PC-9 (cell line): Measurements from ENCODE around the gene BAIAP2. TPM values are rescaled to one million over a fixed set of nuclear protein-coding genes. Genes with fewer than 3 reads are reported as not detected.

Experiments used
- BruUV-seq: library from RNA; stranded (reverse); fragments of 400-500 nt; replicated peaks from 2 replicates; lab custom pipeline; 2021; lab: Mats Ljungman, UMichigan
- CTCF ChIA-PET: fragments of 300-600 bp; sonication (Branson Sonifier 250); formaldehyde crosslinking; loops from one replicate; lab custom pipeline; 2022; ENCODE audit warnings: antibody characterized with exemption; lab: Charles Lee
- POLR2A ChIA-PET: fragments of 300-600 bp; sonication (Branson Sonifier 250); formaldehyde crosslinking; loops from one replicate; lab custom pipeline; 2022; ENCODE audit warnings: antibody characterized with exemption; ENCODE audit not compliant: unreplicated experiment; lab: Charles Lee
- DNase-seq, 2 experiments: peaks; one replicate each; pipeline versions ENCODE4 v3.0.0 to v3.0.0-alpha.2; 2015 to 2022; ENCODE audit warnings: mixed read lengths in 1 of 2
- H2AFZ ChIP-seq: fragments of 200-600 bp; sonication (generic); 2 replicates; pipeline ENCODE4 v1.8.1; 2017; ENCODE audit warnings: antibody characterized with exemption
- H3F3A ChIP-seq: fragments of 200-600 bp; sonication (generic); 2 replicates; pipeline ENCODE4 v1.8.1; 2017; ENCODE audit warnings: antibody characterized with exemption, mild to moderate bottlenecking, low read depth; ENCODE audit not compliant: insufficient read depth
- H3K27ac ChIP-seq: fragments of 200-600 bp; sonication (generic); 2 replicates; pipeline ENCODE4 v1.6.1; 2016; ENCODE audit warnings: mixed run types
- H3K27me3 ChIP-seq: fragments of 200-600 bp; sonication (generic); 2 replicates; pipeline ENCODE4 v1.6.1; 2016; ENCODE audit warnings: low read depth, mixed run types; ENCODE audit not compliant: insufficient read depth
- H3K36me3 ChIP-seq: fragments of 200-600 bp; sonication (generic); 2 replicates; pipeline ENCODE4 v1.6.1; 2016; ENCODE audit warnings: low read depth, mixed run types
- H3K4me1 ChIP-seq: fragments of 200-600 bp; sonication (generic); replicated peaks from 2 replicates; pipeline ENCODE4 v1.6.1; 2016; ENCODE audit warnings: mixed run types; ENCODE audit not compliant: insufficient read depth
- H3K4me2 ChIP-seq: fragments of 200-600 bp; sonication (generic); 2 replicates; pipeline ENCODE4 v1.6.1; 2017; ENCODE audit warnings: mixed run types
- H3K4me3 ChIP-seq: fragments of 200-600 bp; sonication (generic); 2 replicates; pipeline ENCODE4 v1.6.1; 2016; ENCODE audit warnings: mixed run types
- H3K79me2 ChIP-seq: fragments of 200-600 bp; sonication (generic); 2 replicates; pipeline ENCODE4 v1.6.1; 2017; ENCODE audit warnings: low read depth, mixed run types
- H3K9me2 ChIP-seq: fragments of 200-600 bp; sonication (generic); 2 replicates; pipeline ENCODE4 v1.8.1; 2017; ENCODE audit warnings: mild to moderate bottlenecking; ENCODE audit not compliant: insufficient read depth
- H3K9me3 ChIP-seq: fragments of 200-600 bp; sonication (generic); 2 replicates; pipeline ENCODE4 v1.8.1; 2016; ENCODE audit warnings: low read depth; ENCODE audit not compliant: insufficient read depth
- H4K20me1 ChIP-seq: fragments of 200-600 bp; sonication (generic); 2 replicates; pipeline ENCODE4 v1.8.1; 2017; ENCODE audit not compliant: insufficient read depth
- EZH2 ChIP-seq: fragments of 200-600 bp; sonication (generic); IDR thresholded peaks from 2 replicates; pipeline ENCODE4 v1.8.0; 2017; ENCODE audit warnings: antibody characterized with exemption, low read depth
- intact Hi-C: fragments of 100-400 bp; cut with micrococcal nuclease; formaldehyde crosslinking; loops from one replicate; pipeline ENCODE4 v1.10.0; 2022; ENCODE audit not compliant: unreplicated experiment
- total RNA-seq: library from RNA; stranded (reverse); gene quantifications from 2 replicates; pipeline ENCODE4 v1.2.3, GENCODE V29; 2021
- TF ChIP-seq, protein P1 (sequence below): fragments of 200-600 bp; sonication (generic); conservative IDR thresholded peaks from 2 replicates; pipeline ENCODE4 v1.6.1; 2017; ENCODE audit warnings: mixed run types, antibody characterized with exemption, mild to moderate bottlenecking, moderate library complexity

Gene BAIAP2
- total RNA-seq, 1 experiment from 2014 or later, result 125 TPM

GRCh38 chr17:81160747-81161453 lies 125.9 kb downstream of the BAIAP2 start:
- H2AFZ ChIP-seq, result no peak overlapping the region
- no TSS peak for BruUV-seq
- DNase-seq, result no peak
- H3K4me2 ChIP-seq, result no peak overlapping the region
- ChIA-PET POLR2A (no interaction called here), CTCF (no interaction called here)
- H3K79me2 ChIP-seq, result no peaks in the 10 kb centered on the region
- no peak for TF ChIP-seq EZH2
- TF ChIP-seq, protein P1, sequence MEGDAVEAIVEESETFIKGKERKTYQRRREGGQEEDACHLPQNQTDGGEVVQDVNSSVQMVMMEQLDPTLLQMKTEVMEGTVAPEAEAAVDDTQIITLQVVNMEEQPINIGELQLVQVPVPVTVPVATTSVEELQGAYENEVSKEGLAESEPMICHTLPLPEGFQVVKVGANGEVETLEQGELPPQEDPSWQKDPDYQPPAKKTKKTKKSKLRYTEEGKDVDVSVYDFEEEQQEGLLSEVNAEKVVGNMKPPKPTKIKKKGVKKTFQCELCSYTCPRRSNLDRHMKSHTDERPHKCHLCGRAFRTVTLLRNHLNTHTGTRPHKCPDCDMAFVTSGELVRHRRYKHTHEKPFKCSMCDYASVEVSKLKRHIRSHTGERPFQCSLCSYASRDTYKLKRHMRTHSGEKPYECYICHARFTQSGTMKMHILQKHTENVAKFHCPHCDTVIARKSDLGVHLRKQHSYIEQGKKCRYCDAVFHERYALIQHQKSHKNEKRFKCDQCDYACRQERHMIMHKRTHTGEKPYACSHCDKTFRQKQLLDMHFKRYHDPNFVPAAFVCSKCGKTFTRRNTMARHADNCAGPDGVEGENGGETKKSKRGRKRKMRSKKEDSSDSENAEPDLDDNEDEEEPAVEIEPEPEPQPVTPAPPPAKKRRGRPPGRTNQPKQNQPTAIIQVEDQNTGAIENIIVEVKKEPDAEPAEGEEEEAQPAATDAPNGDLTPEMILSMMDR, result no peak
- no peaks in the 10 kb centered on the region for H3K9me3 ChIP-seq
- intact Hi-C loops, result no loop called here
- H4K20me1 ChIP-seq, result no peaks in the 10 kb centered on the region
- no peaks in the 10 kb centered on the region for H3K36me3 ChIP-seq
- no peaks in the 10 kb centered on the region for H3F3A ChIP-seq
- no peak overlapping the region for H3K4me3 ChIP-seq
- H3K4me1 ChIP-seq, result no peaks in the 10 kb centered on the region
- no peak overlapping the region for H3K27ac ChIP-seq
- peaks cover 21% of the 10 kb centered on the region; the same call in 1 of the 2 replicates for H3K27me3 ChIP-seq
- no peaks in the 10 kb centered on the region for H3K9me2 ChIP-seq

- Histone ChIP-seq H3K4me3 (no peak overlapping the region), H3K36me3 (no peaks in the 10 kb centered on the region), H3K27me3 (peaks cover 21% of the 10 kb centered on the region; the same call in 1 of the 2 replicates), H3K9me3 (no peaks in the 10 kb centered on the region), H3K79me2 (no peaks in the 10 kb centered on the region), H3F3A (no peaks in the 10 kb centered on the region), H4K20me1 (no peaks in the 10 kb centered on the region), H2AFZ (no peak overlapping the region), H3K4me1 (no peaks in the 10 kb centered on the region), H3K27ac (no peak overlapping the region), H3K4me2 (no peak overlapping the region), H3K9me2 (no peaks in the 10 kb centered on the region)
- DNase-seq, result no peak
- POLR2A ChIA-PET, result no interaction called here
- CTCF ChIA-PET, result no interaction called here
- intact Hi-C loops, result no loop called here
- TF ChIP-seq EZH2, result no peak
- TF ChIP-seq, protein P1, result no peak
- no TSS peak for BruUV-seq
These were observed 126.6 kb downstream of the BAIAP2 start for GRCh38 chr17:81161536-81161935.

DNA sequence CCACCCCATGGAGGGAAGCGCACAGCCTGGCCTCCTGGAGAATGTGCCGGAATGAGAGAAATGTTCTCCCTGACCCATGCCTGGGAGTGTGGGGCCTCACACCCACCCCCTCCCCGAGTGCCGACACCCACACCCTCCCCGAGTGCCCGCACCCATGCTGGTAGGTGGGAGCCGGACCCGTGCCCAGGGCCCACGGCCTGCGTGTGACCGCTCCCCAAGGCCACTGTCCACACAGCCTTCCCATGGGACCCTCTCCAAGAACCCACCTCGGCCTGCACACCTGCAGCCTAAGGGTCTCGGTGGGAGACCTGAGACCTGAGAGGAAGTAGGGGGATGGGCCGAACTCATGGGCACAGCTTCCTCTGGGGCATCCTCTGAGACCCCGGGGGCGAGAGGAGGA lies 127.0 kb downstream of the BAIAP2 start:
- Histone ChIP-seq H3K4me2 (no peak overlapping the region), H3K36me3 (no peaks in the 10 kb centered on the region), H3K4me1 (no peaks in the 10 kb centered on the region), H3K27me3 (peaks cover 21% of the 10 kb centered on the region; the same call in 1 of the 2 replicates), H3F3A (no peaks in the 10 kb centered on the region), H3K79me2 (no peaks in the 10 kb centered on the region), H3K27ac (no peak overlapping the region), H3K9me2 (no peaks in the 10 kb centered on the region), H4K20me1 (no peaks in the 10 kb centered on the region), H3K9me3 (no peaks in the 10 kb centered on the region), H3K4me3 (no peak overlapping the region), H2AFZ (no peak overlapping the region)
- intact Hi-C loops, result no loop called here
- BruUV-seq, result no TSS peak
- TF ChIP-seq, protein P1, result no peak
- TF ChIP-seq EZH2, result no peak
- POLR2A ChIA-PET, result no interaction called here
- CTCF ChIA-PET, result no interaction called here
- no peak for DNase-seq
